Hepatocyte (in vitro differentiated cells): ENCODE measurements around the gene GLCE.

Experiments
- CTCF ChIP-seq: fragments of 200-600 bp; sonication (generic); IDR thresholded peaks from 2 replicates; pipeline ENCODE4 v1.5.1; 2016; ENCODE audit warnings: antibody characterized with exemption, mild to moderate bottlenecking; ENCODE audit not compliant: poor library complexity
- EZH2phosphoT487 ChIP-seq: fragments of 200-600 bp; sonication (generic); IDR thresholded peaks from one replicate; pipeline ENCODE4 v1.6.1; 2018; ENCODE audit warnings: antibody characterized with exemption, mild to moderate bottlenecking, low read depth, moderate library complexity; ENCODE audit not compliant: unreplicated experiment, severe bottlenecking

DNA sequence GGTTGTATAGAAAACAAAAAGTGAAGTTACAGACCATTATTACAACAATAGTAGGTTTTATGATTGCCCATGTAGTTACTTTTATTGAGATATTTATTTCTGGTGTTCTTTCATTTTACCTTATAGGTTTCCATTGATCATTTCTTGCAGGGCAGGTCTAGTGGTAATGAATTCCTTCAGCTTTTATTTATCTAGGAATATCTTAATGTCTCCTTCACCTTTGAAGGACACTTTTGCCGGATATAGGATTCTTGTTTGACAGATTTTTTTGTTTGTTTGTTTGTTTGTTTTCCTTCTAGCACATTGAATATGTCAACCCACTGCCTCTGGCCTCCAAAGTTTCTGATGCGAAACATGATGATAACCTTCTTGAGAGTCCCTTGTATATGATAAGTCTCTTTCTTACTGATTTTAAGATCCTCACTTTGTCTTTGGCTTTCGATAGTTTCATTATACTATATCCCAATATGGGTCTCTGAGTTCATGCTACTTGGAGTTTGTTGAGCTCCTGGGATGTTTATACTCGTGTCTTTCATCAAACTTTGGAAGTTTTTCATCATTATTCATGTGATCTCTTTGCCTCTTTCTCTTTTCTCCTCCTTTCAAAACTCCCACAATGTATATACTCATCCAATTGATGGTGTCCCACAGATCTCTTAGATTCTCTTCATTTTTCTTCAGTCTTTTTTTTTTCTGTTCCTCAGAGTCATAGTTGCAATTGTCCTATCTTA, 62.8 kb downstream of the GLCE start:
- TF ChIP-seq CTCF (no peak), EZH2phosphoT487 (no peak)
